ENCODE data around the gene NTSR1. TPM values are rescaled to one million over a fixed set of nuclear protein-coding genes. Genes with fewer than 3 reads are reported as not detected.

NTSR1 gene
- total RNA-seq, 1 donor from 2014 or later: not detected

GRCh38 chr20:62726276-62726675 is 17.6 kb downstream of the NTSR1 start:
- DNase-seq (ENCODE audit: low read depth): no peak

DNA sequence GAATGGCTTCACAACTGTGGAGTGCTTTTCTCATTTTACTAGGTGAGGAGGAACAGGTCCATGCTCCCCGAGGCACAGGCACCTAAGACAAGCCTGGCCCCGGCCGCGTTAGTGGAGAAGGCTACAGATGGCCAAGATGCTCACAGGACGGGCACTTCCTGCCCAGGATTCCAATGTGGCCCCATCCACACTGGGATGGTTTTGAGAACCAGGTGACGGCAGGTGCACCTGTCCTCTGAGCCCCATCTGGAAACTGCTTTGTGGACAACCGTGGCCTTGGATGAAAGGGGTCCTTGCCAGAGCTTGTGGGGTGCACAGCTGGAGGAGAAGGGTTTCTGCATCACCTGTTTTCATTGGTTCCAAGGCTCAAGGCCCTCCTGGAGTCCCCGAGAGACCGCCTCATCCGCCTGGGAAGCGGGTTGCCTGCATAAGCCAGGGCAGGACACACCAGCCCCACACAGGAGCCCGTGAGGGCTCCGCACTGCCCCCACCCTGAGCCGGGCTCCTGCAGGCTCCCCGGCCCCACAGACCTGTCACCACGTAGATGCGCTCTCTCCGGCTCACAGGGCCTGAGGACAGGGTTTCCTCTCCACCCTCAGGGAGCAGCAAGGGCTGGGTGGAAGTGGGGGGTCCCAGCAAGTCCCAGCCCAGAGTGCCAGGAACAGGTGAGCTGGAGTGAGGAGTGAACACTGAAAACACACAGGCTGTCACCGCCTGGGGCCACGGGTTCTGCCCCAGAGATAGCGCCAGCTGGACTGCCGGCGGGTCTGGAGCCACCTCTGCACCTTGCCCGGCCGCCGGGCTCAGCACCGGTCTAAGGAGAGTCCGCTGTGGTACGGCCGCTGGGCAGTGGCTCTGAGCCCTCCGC is 18.3 kb downstream of the NTSR1 start:
- no peak for DNase-seq (ENCODE audit: low read depth)

GRCh38 chr20:62727584-62728027 is 19.0 kb downstream of the NTSR1 start:
- DNase-seq (ENCODE audit: low read depth): no peak

GRCh38 chr20:62728028-62728780 is 19.6 kb downstream of the NTSR1 start:
- DNase-seq (ENCODE audit: low read depth): no peak

GRCh38 chr20:62728781-62729300 is 20.2 kb downstream of the NTSR1 start:
- no peak for DNase-seq (ENCODE audit: low read depth)

GRCh38 chr20:62730481-62730880 is 21.8 kb downstream of the NTSR1 start:
- DNase-seq (ENCODE audit: low read depth): no peak

- no peak for DNase-seq (ENCODE audit: low read depth)
These were observed 23.6 kb downstream of the NTSR1 start for GRCh38 chr20:62732031-62732760.

DNA sequence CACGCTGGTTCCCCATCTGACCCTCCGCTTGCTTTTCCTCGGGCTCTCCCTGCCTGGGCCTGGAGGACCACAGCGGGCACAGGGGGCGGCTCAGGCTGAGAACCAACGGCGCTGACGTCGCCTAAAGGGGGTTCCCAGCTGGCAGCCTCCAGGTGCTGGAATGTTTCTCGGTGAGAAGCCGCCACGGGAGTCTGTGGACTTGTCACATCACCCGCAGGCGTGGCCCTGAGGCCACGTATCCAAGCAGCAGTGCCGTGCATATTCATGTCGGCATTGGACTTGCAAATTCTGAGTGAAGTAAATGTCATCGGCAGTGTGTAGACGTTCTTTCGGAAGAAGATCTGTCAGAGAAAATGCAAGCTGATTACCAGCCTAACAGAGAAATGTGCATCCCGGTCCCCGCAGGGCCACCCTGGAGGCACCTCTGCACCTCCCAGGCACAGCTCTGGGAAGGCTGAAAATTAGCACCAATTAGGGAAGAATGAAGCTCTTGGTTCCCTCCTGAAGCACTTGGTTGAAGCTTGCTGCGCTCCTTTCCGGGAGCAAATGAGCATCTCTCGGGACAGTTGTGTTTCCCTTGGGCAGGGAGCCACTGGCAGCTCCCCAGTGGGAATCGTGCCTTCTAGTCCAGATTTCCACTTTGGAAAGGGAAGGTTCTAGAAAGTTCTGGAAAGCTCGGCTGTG is 24.3 kb downstream of the NTSR1 start:
- DNase-seq (ENCODE audit: low read depth): no peak

DNA sequence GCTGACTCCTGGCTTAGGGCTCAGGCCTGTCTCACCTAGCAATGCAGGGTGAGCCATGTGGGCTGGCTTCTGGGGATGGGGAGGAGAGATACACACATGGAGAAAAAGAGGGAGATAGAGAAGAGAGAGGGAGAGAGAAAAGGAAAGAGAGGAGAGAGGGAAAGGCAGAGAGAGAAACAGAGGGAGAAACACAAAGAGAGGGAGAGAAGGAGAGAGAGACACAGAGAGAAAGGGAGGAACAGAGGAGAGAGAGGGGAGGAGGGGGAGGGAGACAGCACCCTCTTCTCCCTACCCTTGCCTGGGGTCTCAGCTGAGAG is 24.8 kb downstream of the NTSR1 start:
- DNase-seq (ENCODE audit: low read depth): no peak

GRCh38 chr20:62733891-62734290 is 25.3 kb downstream of the NTSR1 start:
- no peak for DNase-seq (ENCODE audit: low read depth)

DNA sequence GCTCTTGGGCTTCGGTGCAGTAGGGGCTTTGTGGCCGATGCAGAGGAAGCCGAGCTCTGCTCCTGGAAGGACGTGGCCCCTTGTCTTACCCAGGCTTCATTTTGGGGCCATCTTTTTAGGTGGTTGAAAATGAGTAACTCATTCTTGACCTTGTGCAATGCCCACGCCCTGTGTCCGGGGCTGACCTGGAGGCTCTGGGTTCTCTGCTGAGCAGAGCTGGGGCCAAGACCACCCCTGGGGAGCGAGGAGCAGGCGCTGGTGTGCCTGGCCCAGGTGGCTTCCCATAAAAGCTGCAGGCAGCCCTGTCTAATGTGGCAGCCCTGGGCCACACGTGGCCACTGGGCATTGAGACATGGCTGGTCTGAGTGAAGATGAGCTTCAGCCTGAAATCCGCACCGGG is 25.7 kb downstream of the NTSR1 start:
- DNase-seq (ENCODE audit: low read depth): no peak

GRCh38 chr20:62734881-62735280 is 26.2 kb downstream of the NTSR1 start:
- no peak for DNase-seq (ENCODE audit: low read depth)

DNA sequence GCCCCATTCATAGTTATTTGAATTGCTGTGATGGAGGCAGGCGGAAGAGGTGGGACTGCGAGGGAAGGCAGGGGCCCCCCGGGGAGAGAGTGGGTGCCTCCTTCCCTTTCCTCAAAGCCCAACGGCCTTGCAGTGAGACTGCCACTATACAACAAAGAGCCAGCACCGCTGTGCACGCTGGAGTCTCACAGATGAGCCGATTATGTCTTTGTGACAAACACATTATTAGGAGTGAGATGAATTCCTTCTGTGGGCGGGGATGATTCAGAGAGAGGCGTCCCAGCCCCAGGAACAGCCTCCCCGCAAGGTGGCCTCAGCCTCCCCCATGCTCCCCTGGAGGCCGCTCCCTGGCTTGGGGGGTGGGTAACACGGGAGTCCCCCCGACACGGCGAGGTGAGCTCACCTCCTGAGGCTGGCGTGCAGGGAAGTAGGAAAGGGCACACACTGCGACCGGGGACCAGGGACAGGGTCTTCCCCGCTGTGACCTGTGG is 26.7 kb downstream of the NTSR1 start:
- no peak for DNase-seq (ENCODE audit: low read depth)

DNA sequence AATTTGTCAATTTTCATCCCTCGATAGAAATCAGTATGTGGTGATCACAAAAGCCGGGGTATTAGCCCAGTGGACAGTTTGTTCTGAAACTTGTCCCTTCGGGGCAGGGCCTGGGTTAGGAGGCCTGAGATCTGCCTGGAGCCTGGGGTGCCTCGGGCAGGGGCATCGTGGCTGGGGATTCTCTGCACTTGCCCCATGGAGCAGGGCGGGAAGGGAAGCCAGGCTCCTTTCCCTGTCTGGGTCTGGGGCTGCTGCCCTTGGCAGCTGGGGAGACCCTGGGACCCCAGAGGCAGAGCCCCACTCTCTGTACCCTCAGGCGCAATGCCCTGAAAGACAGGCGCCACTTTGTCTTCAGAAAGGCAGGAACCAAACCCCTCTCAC is 27.4 kb downstream of the NTSR1 start:
- no peak for DNase-seq (ENCODE audit: low read depth)

- DNase-seq (ENCODE audit: low read depth): no peak
These were observed 27.9 kb downstream of the NTSR1 start for GRCh38 chr20:62736407-62737071.

DNA sequence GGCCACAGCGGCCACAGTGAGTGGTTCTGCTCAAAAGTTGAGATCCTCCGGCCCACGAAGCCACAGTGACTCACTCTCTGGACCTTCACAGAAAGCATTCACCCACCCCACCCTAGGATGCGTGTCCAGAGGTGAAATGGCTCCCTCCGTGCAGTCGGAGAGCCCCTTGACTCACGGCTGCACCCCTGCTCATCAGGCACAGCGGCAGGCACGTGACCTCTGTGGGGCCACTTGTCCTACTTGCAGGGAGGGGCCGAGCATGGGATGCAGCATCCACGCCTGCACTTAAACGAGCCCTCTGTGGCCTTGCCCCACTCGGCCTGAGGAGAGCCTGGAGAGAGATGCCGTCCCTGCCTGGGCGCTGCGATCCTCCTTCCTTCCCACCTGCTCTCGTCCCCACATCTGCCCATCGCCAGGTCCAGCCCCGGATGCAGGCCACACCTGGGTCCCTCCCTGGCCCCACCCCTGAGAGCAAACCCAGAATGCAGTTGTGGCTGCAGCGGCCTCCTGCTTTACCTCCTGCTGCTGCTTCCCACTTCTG is 28.7 kb downstream of the NTSR1 start:
- no peak for DNase-seq (ENCODE audit: low read depth)

- DNase-seq (ENCODE audit: low read depth): no peak
These were observed 29.6 kb downstream of the NTSR1 start for GRCh38 chr20:62738025-62738881.

GRCh38 chr20:62739067-62739466 is 30.4 kb downstream of the NTSR1 start:
- DNase-seq (ENCODE audit: low read depth): no peak

GRCh38 chr20:62739581-62740285 is 31.1 kb downstream of the NTSR1 start:
- DNase-seq (ENCODE audit: low read depth): no peak
